Endothelial cell of umbilical vein (primary cell): ENCODE results near the gene TXNRD2. TPM values are rescaled to one million over a fixed set of nuclear protein-coding genes. Genes with fewer than 3 reads are reported as not detected.
A peak's percentile ranks its signal among the peaks of the same experiment; 100 is the strongest.

Experiments used
- BruUV-seq: library from RNA; stranded (reverse); fragments of 400-500 nt; replicated peaks from 2 replicates; lab custom pipeline; 2021; lab: Mats Ljungman, UMichigan
- CTCF ChIA-PET: fragments of 300-600, 350-600 bp; sonication (Branson Sonifier 250); formaldehyde crosslinking; loops from one replicate; lab custom pipeline; 2021; ENCODE audit warnings: antibody characterized with exemption, inconsistent platforms; lab: Charles Lee
- POLR2A ChIA-PET: fragments of 300-600, 350-600 bp; sonication (Branson Sonifier 250); formaldehyde crosslinking; loops from one replicate; lab custom pipeline; 2021; ENCODE audit warnings: antibody characterized with exemption, inconsistent platforms; lab: Charles Lee
- DNase-seq: peaks from one replicate; pipeline ENCODE4 v3.0.0-alpha.2; 2011; ENCODE audit warnings: low read depth, low spot score
- FAIRE-seq: peaks from 2 replicates; lab custom pipeline; 2011; peaks lifted over from hg19 to GRCh38; lab: Jason Lieb, UNC
- H2AFZ ChIP-seq: 2 replicates; pipeline ENCODE4 v1.6.0; 2012; ENCODE audit warnings: low read depth, low read length, control low read depth, inconsistent platforms
- H3K27ac ChIP-seq: 2 replicates; pipeline ENCODE4 v1.5.1; 2011; ENCODE audit warnings: low read depth, mild to moderate bottlenecking, control low read depth, low read length, moderate library complexity; ENCODE audit not compliant: insufficient read depth
- H3K27me3 ChIP-seq, 2 experiments: 2 replicates each; pipeline versions ENCODE4 v1.6.0 to v1.6.1; 2011; ENCODE audit warnings: low read length in 2 of 2, mixed read lengths in 1 of 2; ENCODE audit not compliant: control insufficient read depth in 2 of 2, insufficient read depth in 2 of 2
- H3K36me3 ChIP-seq, 2 experiments: 2 replicates in 1 of 2; 3 replicates in 1 of 2; pipeline ENCODE4 v1.5.1; 2011; ENCODE audit warnings: low read length in 2 of 2, mild to moderate bottlenecking in 1 of 2, moderate library complexity in 1 of 2; ENCODE audit not compliant: control insufficient read depth in 2 of 2, insufficient read depth in 2 of 2; ENCODE audit errors: extremely low read depth in 1 of 2
- H3K4me1 ChIP-seq: 3 replicates; pipeline ENCODE4 v1.5.1; 2011; ENCODE audit warnings: mild to moderate bottlenecking, low read length; ENCODE audit not compliant: control insufficient read depth, insufficient read depth; ENCODE audit errors: extremely low read depth
- H3K4me2 ChIP-seq: 2 replicates; pipeline ENCODE4 v1.6.1; 2011; ENCODE audit warnings: low read length, control low read depth, mixed read lengths; ENCODE audit not compliant: insufficient read depth
- H3K4me3 ChIP-seq, 3 experiments: fragments of 200-600 bp in 1 of 3; sonication (generic), shearing (Covaris generic) in 1 of 3; replicated peaks in 1 of 3; 2 replicates each; pipeline ENCODE4 v1.5.1; 2011 to 2016; ENCODE audit warnings: control low read depth in 3 of 3, low read length in 3 of 3, mild to moderate bottlenecking in 2 of 3, inconsistent platforms in 1 of 3, low read depth in 1 of 3, moderate library complexity in 1 of 3; ENCODE audit not compliant: insufficient read depth in 1 of 3
- H3K79me2 ChIP-seq: 2 replicates; pipeline ENCODE4 v1.6.0; 2012; ENCODE audit warnings: low read length, inconsistent platforms; ENCODE audit not compliant: control insufficient read depth, insufficient read depth
- H3K9ac ChIP-seq: replicated peaks from 2 replicates; pipeline ENCODE3; 2011; ENCODE audit warnings: low read length, control low read depth; ENCODE audit not compliant: insufficient read depth; ENCODE audit errors: extremely low read depth
- H3K9me1 ChIP-seq: replicated peaks from 3 replicates; pipeline ENCODE4 v1.6.0; 2011; ENCODE audit warnings: mild to moderate bottlenecking, low read length; ENCODE audit not compliant: control insufficient read depth, insufficient read depth; ENCODE audit errors: extremely low read depth
- H3K9me3 ChIP-seq: replicated peaks from 2 replicates; pipeline ENCODE4 v1.5.1; 2012; ENCODE audit warnings: low read length, inconsistent platforms; ENCODE audit not compliant: control insufficient read depth, insufficient read depth
- H4K20me1 ChIP-seq: replicated peaks from 2 replicates; pipeline ENCODE3; 2011; ENCODE audit warnings: mild to moderate bottlenecking, low read length; ENCODE audit not compliant: control insufficient read depth, insufficient read depth; ENCODE audit errors: extremely low read depth
- EZH2 ChIP-seq: IDR thresholded peaks from 2 replicates; pipeline ENCODE4 v1.6.1; 2012; ENCODE audit warnings: borderline replicate concordance, low read depth, mild to moderate bottlenecking, moderate library complexity, low read length, inconsistent platforms; ENCODE audit not compliant: severe bottlenecking
- FOS ChIP-seq: IDR thresholded peaks from 2 replicates; pipeline ENCODE4 v1.6.1; 2011; ENCODE audit warnings: mild to moderate bottlenecking, low read length, moderate library complexity, borderline replicate concordance; ENCODE audit not compliant: insufficient read depth
- MAX ChIP-seq: IDR thresholded peaks from 2 replicates; pipeline ENCODE4 v1.6.1; 2011; ENCODE audit not compliant: insufficient read depth, insufficient read length
- MYC ChIP-seq: IDR thresholded peaks from one replicate; pipeline ENCODE4 v1.6.1; 2011; ENCODE audit warnings: mild to moderate bottlenecking, low read depth, low read length
- POLR2A ChIP-seq: IDR thresholded peaks from 2 replicates; pipeline ENCODE4 v1.6.1; 2012; ENCODE audit warnings: low read depth, mild to moderate bottlenecking, control low read depth, low read length
- POLR2AphosphoS5 ChIP-seq: IDR thresholded peaks from 2 replicates; pipeline ENCODE4 v1.6.1; 2012; ENCODE audit warnings: low read depth, mild to moderate bottlenecking, control low read depth, low read length, moderate library complexity; ENCODE audit not compliant: insufficient read depth
- dilution Hi-C: fragments of 300-500 bp; cut with MboI; formaldehyde crosslinking; loops from one replicate; pipeline ENCODE4 v1.15.0; 2019; ENCODE audit warnings: low sequenced_read_pairs; ENCODE audit not compliant: extremely low pct_ligation_motif_present
- intact Hi-C: fragments of 100-400 bp; cut with micrococcal nuclease; formaldehyde crosslinking; loops from one replicate; pipeline ENCODE4 v1.10.0; 2022
- polyA plus RNA-seq, 4 experiments: library from polyadenylated mRNA; depleted of rRNA in 3 of 4; stranded (reverse) in 3 of 4; unstranded in 1 of 4; fragments of >200 nt; gene quantifications; 2 replicates each; pipeline versions ENCODE4 v1.2.1 to v1.2.3, GENCODE V29; 2011 to 2012; ENCODE audit warnings: missing spikeins in 1 of 4
- total RNA-seq: library from RNA; stranded (reverse); gene quantifications from 2 replicates; pipeline ENCODE4 v1.2.3, GENCODE V29; 2021

The TXNRD2 gene
- total and polyA plus RNA-seq, 2 donors (not counting 3 experiments of a cell fraction or from before 2014, with no cell fraction given) = 211 to 440 TPM

- Histone ChIP-seq H3K9me1 (no peaks in the 10 kb centered on the region), H3K4me2 (no peak overlapping the region), H3K4me1 (peaks cover 33% of the 10 kb centered on the region), H3K27me3 (no peaks in the 10 kb centered on the region), H3K4me3 (no peak overlapping the region), H3K9me3 (no peaks in the 10 kb centered on the region), H3K79me2 (no peaks in the 10 kb centered on the region), H4K20me1 (no peaks in the 10 kb centered on the region), H2AFZ (no peak overlapping the region), H3K27ac (no peak overlapping the region), H3K36me3 (peaks cover 14 to 53% of the 10 kb centered on the region in 2 experiments), H3K9ac (no peak overlapping the region)
- ChIA-PET CTCF (interaction anchor here (0.8 to 12.2 kb wide), 4 partner anchors 13 to 110 kb away, joined by 3 to 304 read pairs (median 4); no protein-coding TSS in a partner anchor), POLR2A (interaction anchor here (1.1 kb wide), 1 partner anchor 42 kb away, joined by 4 read pairs; no protein-coding TSS in a partner anchor)
- TF ChIP-seq MYC (no peak), MAX (no peak), POLR2A (peak; percentile 48), POLR2AphosphoS5 (peak; percentile 7), FOS (no peak), EZH2 (no peak)
- intact Hi-C loops (no loop called here), dilution Hi-C loops (no loop called here)
- no TSS peak for BruUV-seq
- FAIRE-seq = no peak
- DNase-seq = no peak
Measured at GRCh38 chr22:19971276-19972124, 29.9 kb upstream of the TXNRD2 start.
